Stimulated activated memory B cell treated with anti-CD40 and anti-IgM and Interleukin-4, amounts not matched to agents 10 μg/mL and 1 μg/mL and 100 μg/mL, for 72 hours (primary cell): ENCODE results near the gene POLR2B.
A peak's percentile ranks its signal among the peaks of the same experiment; 100 is the strongest.
"Not testable (repeated sequence)": the region's sequence is repeated elsewhere in the genome, so short reads cannot be mapped to it uniquely, and the experiment has no call there.

Experiments
- ATAC-seq: fragments of 150-1000 bp; cut with Tn5 transposase; 2 replicates; pipeline ENCODE4 v1.10.0; 2021
- H3K27ac Mint-ChIP-seq: one replicate; pipeline ENCODE4 v1.8.0; 2022; ENCODE audit warnings: mild to moderate bottlenecking, mixed read lengths
- H3K27me3 Mint-ChIP-seq: one replicate; pipeline ENCODE4 v1.8.0; 2022; ENCODE audit warnings: mixed read lengths
- H3K36me3 Mint-ChIP-seq: one replicate; pipeline ENCODE4 v1.8.0; 2022; ENCODE audit warnings: mixed read lengths
- H3K4me1 Mint-ChIP-seq: one replicate; pipeline ENCODE4 v1.8.0; 2022; ENCODE audit warnings: mixed read lengths
- H3K4me3 Mint-ChIP-seq: one replicate; pipeline ENCODE4 v1.8.0; 2022; ENCODE audit warnings: mild to moderate bottlenecking, moderate library complexity, mixed read lengths
- H3K9me3 Mint-ChIP-seq: one replicate; pipeline ENCODE4 v1.8.0; 2022; ENCODE audit warnings: mixed read lengths

The POLR2B gene

GRCh38 chr4:57059890-57060716, 81.4 kb downstream of the POLR2B start:
- no peak overlapping the region for H3K27ac Mint-ChIP-seq
- ATAC-seq, result no peak
- H3K27me3 Mint-ChIP-seq, result peaks cover 43% of the 10 kb centered on the region
- H3K36me3 Mint-ChIP-seq, result no peaks in the 10 kb centered on the region
- no peaks in the 10 kb centered on the region for H3K9me3 Mint-ChIP-seq
- H3K4me1 Mint-ChIP-seq, result no peaks in the 10 kb centered on the region
- no peak overlapping the region for H3K4me3 Mint-ChIP-seq

- not testable (repeated sequence) for H3K4me1 Mint-ChIP-seq, ATAC-seq, H3K9me3 Mint-ChIP-seq, H3K27ac Mint-ChIP-seq, H3K36me3 Mint-ChIP-seq, H3K4me3 Mint-ChIP-seq
- H3K27me3 Mint-ChIP-seq, result peaks cover 39% of the 10 kb centered on the region
Observed at GRCh38 chr4:57060717-57061067, 82.0 kb downstream of the POLR2B start.

- Mint-ChIP-seq H3K27ac (no peak overlapping the region), H3K27me3 (peaks cover 32% of the 10 kb centered on the region), H3K36me3 (no peaks in the 10 kb centered on the region), H3K9me3 (no peaks in the 10 kb centered on the region), H3K4me1 (no peaks in the 10 kb centered on the region), H3K4me3 (no peak overlapping the region)
- ATAC-seq, result no peak
Observed at GRCh38 chr4:57061395-57061794, 82.7 kb downstream of the POLR2B start.

GRCh38 chr4:57063518-57063917, 84.8 kb downstream of the POLR2B start:
- H3K27ac Mint-ChIP-seq, result no peak overlapping the region
- H3K4me1 Mint-ChIP-seq, result no peaks in the 10 kb centered on the region
- no peak for ATAC-seq
- peaks cover 25% of the 10 kb centered on the region for H3K27me3 Mint-ChIP-seq
- no peaks in the 10 kb centered on the region for H3K36me3 Mint-ChIP-seq
- no peaks in the 10 kb centered on the region for H3K9me3 Mint-ChIP-seq
- no peak overlapping the region for H3K4me3 Mint-ChIP-seq

- H3K4me1 Mint-ChIP-seq, result no peaks in the 10 kb centered on the region
- H3K27ac Mint-ChIP-seq, result no peak overlapping the region
- H3K27me3 Mint-ChIP-seq, result peaks cover 19% of the 10 kb centered on the region
Observed at GRCh38 chr4:57064120-57064519, 85.4 kb downstream of the POLR2B start.

GRCh38 chr4:57064811-57065711, 86.4 kb downstream of the POLR2B start:
- Mint-ChIP-seq H3K27ac (no peak overlapping the region), H3K9me3 (no peaks in the 10 kb centered on the region), H3K36me3 (no peaks in the 10 kb centered on the region), H3K4me1 (no peaks in the 10 kb centered on the region), H3K27me3 (peaks cover 9% of the 10 kb centered on the region), H3K4me3 (no peak overlapping the region)
- ATAC-seq, result no peak

More at GRCh38 chr4:57064120-57064519, 85.4 kb downstream of the POLR2B start:
- no peaks in the 10 kb centered on the region for H3K36me3 Mint-ChIP-seq
- no peak for ATAC-seq
- no peak overlapping the region for H3K4me3 Mint-ChIP-seq
- no peaks in the 10 kb centered on the region for H3K9me3 Mint-ChIP-seq

- peak; percentile 17 for ATAC-seq
- Mint-ChIP-seq H3K27me3 (peaks cover 9% of the 10 kb centered on the region), H3K27ac (no peak overlapping the region), H3K4me3 (no peak overlapping the region), H3K36me3 (no peaks in the 10 kb centered on the region), H3K9me3 (no peaks in the 10 kb centered on the region), H3K4me1 (no peaks in the 10 kb centered on the region)
Observed at GRCh38 chr4:57065730-57066482, 87.2 kb downstream of the POLR2B start.

- no peak overlapping the region for H3K4me3 Mint-ChIP-seq
- ATAC-seq, result no peak
- no peaks in the 10 kb centered on the region for H3K4me1 Mint-ChIP-seq
- no peaks in the 10 kb centered on the region for H3K36me3 Mint-ChIP-seq
- H3K9me3 Mint-ChIP-seq, result no peaks in the 10 kb centered on the region
- H3K27ac Mint-ChIP-seq, result no peak overlapping the region
- peaks cover 15% of the 10 kb centered on the region for H3K27me3 Mint-ChIP-seq
Observed at GRCh38 chr4:57068237-57068981, 89.7 kb downstream of the POLR2B start.

- no peak overlapping the region for H3K4me3 Mint-ChIP-seq
- H3K4me1 Mint-ChIP-seq, result no peaks in the 10 kb centered on the region
- H3K27ac Mint-ChIP-seq, result no peak overlapping the region
- no peaks in the 10 kb centered on the region for H3K9me3 Mint-ChIP-seq
- no peak for ATAC-seq
- H3K27me3 Mint-ChIP-seq, result peaks cover 30% of the 10 kb centered on the region
- no peaks in the 10 kb centered on the region for H3K36me3 Mint-ChIP-seq
Observed at GRCh38 chr4:57070461-57070860, 91.8 kb downstream of the POLR2B start.

GRCh38 chr4:57071326-57071725, 92.6 kb downstream of the POLR2B start:
- Mint-ChIP-seq H3K27ac (no peak overlapping the region), H3K27me3 (peaks cover 34% of the 10 kb centered on the region), H3K9me3 (no peaks in the 10 kb centered on the region), H3K36me3 (no peaks in the 10 kb centered on the region), H3K4me1 (no peaks in the 10 kb centered on the region), H3K4me3 (no peak overlapping the region)
- no peak for ATAC-seq

GRCh38 chr4:57073559-57073958, 94.9 kb downstream of the POLR2B start:
- Mint-ChIP-seq H3K9me3 (no peaks in the 10 kb centered on the region), H3K27ac (no peak overlapping the region), H3K4me3 (no peak overlapping the region), H3K4me1 (no peaks in the 10 kb centered on the region), H3K36me3 (no peaks in the 10 kb centered on the region), H3K27me3 (peaks cover 31% of the 10 kb centered on the region)
- ATAC-seq, result no peak

GRCh38 chr4:57074744-57075143, 96.0 kb downstream of the POLR2B start:
- no peaks in the 10 kb centered on the region for H3K36me3 Mint-ChIP-seq
- no peak overlapping the region for H3K27ac Mint-ChIP-seq
- no peaks in the 10 kb centered on the region for H3K9me3 Mint-ChIP-seq
- no peaks in the 10 kb centered on the region for H3K4me1 Mint-ChIP-seq
- H3K4me3 Mint-ChIP-seq, result no peak overlapping the region
- no peak for ATAC-seq
- peaks cover 38% of the 10 kb centered on the region for H3K27me3 Mint-ChIP-seq

- H3K27me3 Mint-ChIP-seq, result peaks cover 38% of the 10 kb centered on the region
- H3K4me1 Mint-ChIP-seq, result no peaks in the 10 kb centered on the region
- no peaks in the 10 kb centered on the region for H3K9me3 Mint-ChIP-seq
- H3K4me3 Mint-ChIP-seq, result no peak overlapping the region
- ATAC-seq, result no peak
- H3K27ac Mint-ChIP-seq, result no peak overlapping the region
- no peaks in the 10 kb centered on the region for H3K36me3 Mint-ChIP-seq
Observed at GRCh38 chr4:57075367-57075766, 96.7 kb downstream of the POLR2B start.

GRCh38 chr4:57076646-57077045, 98.0 kb downstream of the POLR2B start:
- H3K4me1 Mint-ChIP-seq, result no peaks in the 10 kb centered on the region
- H3K4me3 Mint-ChIP-seq, result no peak overlapping the region
- H3K27me3 Mint-ChIP-seq, result peaks cover 38% of the 10 kb centered on the region
- no peaks in the 10 kb centered on the region for H3K36me3 Mint-ChIP-seq
- H3K9me3 Mint-ChIP-seq, result no peaks in the 10 kb centered on the region
- no peak for ATAC-seq
- no peak overlapping the region for H3K27ac Mint-ChIP-seq
